Neural cell (in vitro differentiated cells): ENCODE data around the gene MAP3K20. TPM values are rescaled to one million over a fixed set of nuclear protein-coding genes. Genes with fewer than 3 reads are reported as not detected.
"Not testable (repeated sequence)": the region's sequence is repeated elsewhere in the genome, so short reads cannot be mapped to it uniquely, and the experiment has no call there.

Experiments used
- H2AFZ ChIP-seq: fragments of 200-600, 300-800 bp; sonication (generic), shearing (Covaris generic); 2 replicates; pipeline ENCODE4 v1.6.0; 2014; ENCODE audit warnings: low read depth, mild to moderate bottlenecking, antibody characterized with exemption, low read length, moderate library complexity
- H3F3A ChIP-seq: fragments of 200-600 bp; shearing (Covaris generic); 2 replicates; pipeline ENCODE4 v1.6.1; 2016; ENCODE audit warnings: mild to moderate bottlenecking, moderate library complexity, mixed read lengths, antibody characterized with exemption, low read length; ENCODE audit not compliant: insufficient read depth, poor library complexity, severe bottlenecking
- H3K27ac ChIP-seq: fragments of 200-600, 300-800 bp; sonication (generic), shearing (Covaris generic); 2 replicates; pipeline ENCODE4 v1.5.1; 2014; ENCODE audit warnings: mild to moderate bottlenecking, low read length, moderate library complexity
- H3K27me3 ChIP-seq: fragments of 300-800, 200-600 bp; sonication (generic), shearing (Covaris generic); 2 replicates; pipeline ENCODE4 v1.6.0; 2014; ENCODE audit warnings: mild to moderate bottlenecking, low read depth, low read length, moderate library complexity; ENCODE audit not compliant: insufficient read depth
- H3K36me3 ChIP-seq: fragments of 300-800, 200-600 bp; sonication (generic), shearing (Covaris generic); 2 replicates; pipeline ENCODE4 v1.5.1; 2014; ENCODE audit warnings: mild to moderate bottlenecking, antibody characterized with exemption, low read length, moderate library complexity; ENCODE audit not compliant: insufficient read depth
- H3K4me2 ChIP-seq: fragments of 300-800, 200-600 bp; sonication (generic), shearing (Covaris generic); 2 replicates; pipeline ENCODE4 v1.6.0; 2014; ENCODE audit warnings: mild to moderate bottlenecking, low read length
- H3K4me3 ChIP-seq: fragments of 300-800, 200-600 bp; sonication (generic), shearing (Covaris generic); 2 replicates; pipeline ENCODE4 v1.5.1; 2014; ENCODE audit warnings: mild to moderate bottlenecking, low read length, moderate library complexity
- H3K79me2 ChIP-seq: fragments of 200-600 bp; shearing (Covaris generic); replicated peaks from 2 replicates; pipeline ENCODE4 v1.6.0; 2014; ENCODE audit warnings: mild to moderate bottlenecking, low read length, moderate library complexity; ENCODE audit not compliant: insufficient read depth
- H3K9ac ChIP-seq: fragments of 300-800, 200-600 bp; sonication (generic), shearing (Covaris generic); 2 replicates; pipeline ENCODE4 v1.6.1; 2016; ENCODE audit warnings: mild to moderate bottlenecking, low read length, mixed read lengths
- H3K9me2 ChIP-seq: fragments of 200-600 bp; shearing (Covaris generic); 2 replicates; pipeline ENCODE4 v1.6.1; 2016; ENCODE audit warnings: mild to moderate bottlenecking, low read length, mixed read lengths; ENCODE audit not compliant: insufficient read depth
- H3K9me3 ChIP-seq: fragments of 200-600, 300-800 bp; sonication (generic), shearing (Covaris generic); 2 replicates; pipeline ENCODE4 v1.6.1; 2016; ENCODE audit warnings: mild to moderate bottlenecking, mixed run types, low read length, moderate library complexity, mixed read lengths
- H4K20me1 ChIP-seq: fragments of 200-600 bp; shearing (Covaris generic); 2 replicates; pipeline ENCODE4 v1.6.1; 2016; ENCODE audit warnings: mild to moderate bottlenecking, mixed run types; ENCODE audit not compliant: insufficient read depth
- CTCF ChIP-seq: fragments of 450-650 bp; IDR thresholded peaks from 2 replicates; pipeline ENCODE4 v1.5.1; 2014; ENCODE audit warnings: antibody characterized with exemption, mild to moderate bottlenecking, moderate library complexity; ENCODE audit not compliant: poor library complexity, severe bottlenecking
- EP300 ChIP-seq: fragments of 450-650 bp; conservative IDR thresholded peaks from 2 replicates; pipeline ENCODE4 v1.6.1; 2014; ENCODE audit warnings: antibody characterized with exemption, mild to moderate bottlenecking, moderate library complexity; ENCODE audit not compliant: poor library complexity, severe bottlenecking
- EZH2 ChIP-seq: fragments of 200-600, 300-800 bp; shearing (Covaris generic), sonication (generic); IDR thresholded peaks from 2 replicates; pipeline ENCODE4 v1.6.1; 2014; ENCODE audit warnings: antibody characterized with exemption, low read length, borderline replicate concordance, mild to moderate bottlenecking; ENCODE audit not compliant: insufficient read depth, poor library complexity, severe bottlenecking
- MXI1 ChIP-seq: fragments of 450-650 bp; conservative IDR thresholded peaks from 2 replicates; pipeline ENCODE4 v1.6.1; 2014; ENCODE audit warnings: antibody characterized with exemption, mild to moderate bottlenecking; ENCODE audit not compliant: poor library complexity, severe bottlenecking
- POLR2AphosphoS5 ChIP-seq: IDR thresholded peaks from 2 replicates; pipeline ENCODE4 v1.6.1; 2012
- RAD21 ChIP-seq: fragments of 450-650 bp; conservative IDR thresholded peaks from 2 replicates; pipeline ENCODE4 v1.6.1; 2014; ENCODE audit warnings: antibody characterized with exemption, mild to moderate bottlenecking, moderate library complexity
- REST ChIP-seq: IDR thresholded peaks from 2 replicates; pipeline ENCODE4 v1.6.1; 2012; ENCODE audit warnings: borderline replicate concordance
- SMC3 ChIP-seq: fragments of 450-650 bp; conservative IDR thresholded peaks from 2 replicates; pipeline ENCODE4 v1.6.1; 2014; ENCODE audit warnings: antibody characterized with exemption, mild to moderate bottlenecking, moderate library complexity; ENCODE audit not compliant: poor library complexity
- TAF1 ChIP-seq: IDR thresholded peaks from 2 replicates; pipeline ENCODE4 v1.6.1; 2012; ENCODE audit warnings: low read depth
- polyA plus RNA-seq: library from polyadenylated mRNA; depleted of rRNA; stranded (reverse); fragments of >200 nt; gene quantifications from 2 replicates; pipeline ENCODE4 v1.2.3, GENCODE V29; 2014

Gene MAP3K20
- polyA plus RNA-seq, 1 donor from 2014 or later: 0.48 TPM

- Histone ChIP-seq H3K79me2 (no peaks in the 10 kb centered on the region), H3K27ac (no peak overlapping the region), H2AFZ (no peak overlapping the region), H3K36me3 (no peaks in the 10 kb centered on the region), H3K9ac (no peak overlapping the region), H3K9me3 (no peaks in the 10 kb centered on the region), H3F3A (no peaks in the 10 kb centered on the region), H4K20me1 (no peaks in the 10 kb centered on the region), H3K27me3 (no peaks in the 10 kb centered on the region), H3K9me2 (no peaks in the 10 kb centered on the region), H3K4me3 (no peak overlapping the region), H3K4me2 (no peak overlapping the region)
- TF ChIP-seq SMC3 (no peak), REST (no peak), TAF1 (no peak), EP300 (no peak), POLR2AphosphoS5 (no peak), CTCF (no peak), EZH2 (no peak), MXI1 (no peak), RAD21 (no peak)
Measured at GRCh38 chr2:173034143-173034542, 41.5 kb upstream of the MAP3K20 start.

GRCh38 chr2:173037245-173038120 lies 38.2 kb upstream of the MAP3K20 start:
- no peak overlapping the region for H3K27ac ChIP-seq
- no peak for TF ChIP-seq CTCF
- no peak for TF ChIP-seq MXI1
- TF ChIP-seq TAF1: no peak
- TF ChIP-seq EP300: no peak
- TF ChIP-seq POLR2AphosphoS5: no peak
- no peak for TF ChIP-seq EZH2
- no peak for TF ChIP-seq RAD21
- no peak for TF ChIP-seq SMC3
- no peak for TF ChIP-seq REST
- H3F3A ChIP-seq: no peaks in the 10 kb centered on the region

GRCh38 chr2:173038257-173038656 lies 37.4 kb upstream of the MAP3K20 start:
- H3F3A ChIP-seq, H3K36me3 ChIP-seq, H3K4me3 ChIP-seq, H3K9ac ChIP-seq, H4K20me1 ChIP-seq, H3K27me3 ChIP-seq, H3K9me2 ChIP-seq, H2AFZ ChIP-seq, H3K9me3 ChIP-seq, H3K4me2 ChIP-seq, H3K27ac ChIP-seq, H3K79me2 ChIP-seq: not testable (repeated sequence)

More at GRCh38 chr2:173037245-173038120, 38.2 kb upstream of the MAP3K20 start:
- Histone ChIP-seq H3K36me3 (no peaks in the 10 kb centered on the region), H2AFZ (no peak overlapping the region), H3K9ac (no peak overlapping the region), H3K4me3 (no peak overlapping the region), H3K9me2 (no peaks in the 10 kb centered on the region), H3K9me3 (no peaks in the 10 kb centered on the region), H4K20me1 (no peaks in the 10 kb centered on the region), H3K4me2 (no peak overlapping the region), H3K27me3 (no peaks in the 10 kb centered on the region), H3K79me2 (no peaks in the 10 kb centered on the region)
